ENCODE measurements around the gene LGALS3. TPM values are rescaled to one million over a fixed set of nuclear protein-coding genes. Genes with fewer than 3 reads are reported as not detected.

The LGALS3 gene
- total and polyA plus RNA-seq, 4 donors: 6.9 to 20.8 (median 10.7) TPM

- TF ChIP-seq CTCF (IDR thresholded peaks at IDR 0.05; ENCODE audit: low read depth, low read length, missing input control) (no peak), TAF1 (conservative IDR thresholded peaks at IDR 0.05) (no peak), FOXA2 (IDR thresholded peaks at IDR 0.05) (no peak), RAD21 (IDR thresholded peaks at IDR 0.05) (no peak), ZBTB33 (IDR thresholded peaks at IDR 0.05) (no peak), NR2F2 (IDR thresholded peaks at IDR 0.05) (no peak), FOXA1 (IDR thresholded peaks at IDR 0.05) (no peak)
Observed at GRCh38 chr14:55121628-55122439, 7.2 kb upstream of the LGALS3 start (continued).

GRCh38 chr14:55122440-55122986, 6.5 kb upstream of the LGALS3 start:
- DNase-seq (ENCODE audit: low spot score): peak; percentile 81
- WGBS: 72% methylated on average over 8 of the region's 8 CpGs
- Histone ChIP-seq H3K4me3 (ENCODE audit: low read depth in 1 of 3, low read length in 3 of 3) (no peak overlapping the region), H3K27ac (ENCODE audit: low read depth in 1 of 2, low read length in 2 of 2) (no peak overlapping the region), H3K27me3 (ENCODE audit: control insufficient read depth in 4 of 4, insufficient read depth in 4 of 4, low read length in 3 of 4) (no peaks in the 10 kb centered on the region), H3K36me3 (ENCODE audit: control insufficient read depth in 4 of 4, insufficient read depth in 3 of 4, low read depth in 1 of 4, low read length in 3 of 4) (no peaks in the 10 kb centered on the region), H3K9me3 (ENCODE audit: control insufficient read depth in 4 of 4, low read length in 3 of 4) (no peaks in the 10 kb centered on the region), H3K4me1 (ENCODE audit: control insufficient read depth in 4 of 4, insufficient read depth in 4 of 4, low read length in 3 of 4) (no peaks in the 10 kb centered on the region), H3K9ac (ENCODE audit: low read depth in 1 of 2, low read length in 2 of 2) (no peak overlapping the region)
- TF ChIP-seq ATF3 (IDR thresholded peaks at IDR 0.05): no peak
- no peak for TF ChIP-seq ZBTB33 (IDR thresholded peaks at IDR 0.05)
- no peak for TF ChIP-seq EGR1 (IDR thresholded peaks at IDR 0.05; ENCODE audit: low read depth in 2 of 2)
- no peak for TF ChIP-seq RXRA (IDR thresholded peaks at IDR 0.05)
- no peak for TF ChIP-seq RAD21 (IDR thresholded peaks at IDR 0.05)
- TF ChIP-seq MAX (IDR thresholded peaks at IDR 0.05): no peak
- TF ChIP-seq SP1 (IDR thresholded peaks at IDR 0.05): no peak
- TF ChIP-seq HNF4A (conservative IDR thresholded peaks at IDR 0.05): no peak
- TF ChIP-seq GABPA (IDR thresholded peaks at IDR 0.05 in 1 of 2, conservative IDR thresholded peaks at IDR 0.05 in 1 of 2): no peak
- TF ChIP-seq FOXA1 (IDR thresholded peaks at IDR 0.05): no peak
- TF ChIP-seq JUND (IDR thresholded peaks at IDR 0.05): no peak
- no peak for TF ChIP-seq REST (IDR thresholded peaks at IDR 0.05)
- TF ChIP-seq YY1 (IDR thresholded peaks at IDR 0.05): no peak
- TF ChIP-seq CTCF (IDR thresholded peaks at IDR 0.05; ENCODE audit: low read depth, low read length, missing input control): no peak
- TF ChIP-seq NR2F2 (IDR thresholded peaks at IDR 0.05): no peak
